ENCODE measurements around the gene EPPIN. TPM values are rescaled to one million over a fixed set of nuclear protein-coding genes. Genes with fewer than 3 reads are reported as not detected.

Gene EPPIN
- not detected in 5 replicates for total RNA-seq (2022; extraction: Qiagen RNA extraction)

GRCh38 chr20:45547206-45547770 is at the start of gene EPPIN:
Gene EPPIN, minus strand, starts transcription at chr20:45547401. Its CDS starts 44 bp downstream, at chr20:45547357.

GRCh38 chr20:45579184-45579583 is 32.0 kb upstream of the EPPIN start, which contains the start of gene WFDC8:
Gene WFDC8, minus strand, starts transcription at chr20:45579284. Its CDS starts 37 bp downstream, at chr20:45579247.

GRCh38 chr20:45539382-45539781 is 7.8 kb downstream of the EPPIN start, which contains the start of gene WFDC6:
Gene WFDC6, minus strand, starts transcription at chr20:45539482. Its CDS starts 75 bp downstream, at chr20:45539407.

GRCh38 chr20:45515147-45515913 is 31.9 kb downstream of the EPPIN start, which contains the start of gene SPINT3:
Gene SPINT3, minus strand, starts transcription at chr20:45515622. Its CDS starts 14 bp downstream, at chr20:45515608.

Other genes starting within 250 kb of the EPPIN start
- gene RBPJL, start 240.6 kb downstream of the EPPIN start, total RNA-seq (2022; extraction: Qiagen RNA extraction) = not detected in 5 replicates
- gene MATN4, start 239.1 kb downstream of the EPPIN start, total RNA-seq (2022; extraction: Qiagen RNA extraction) = 0.06 to 0.14 TPM (median 0.12 TPM) in 5 replicates
- gene SDC4, start 199.0 kb downstream of the EPPIN start, total RNA-seq (2022; extraction: Qiagen RNA extraction) = 106 to 130 TPM (median 122 TPM) in 5 replicates
- gene SYS1, start 184.2 kb downstream of the EPPIN start, total RNA-seq (2022; extraction: Qiagen RNA extraction) = 27.4 to 37.0 TPM (median 33.8 TPM) in 5 replicates
- not detected in 5 replicates for gene TP53TG5, start 169.1 kb downstream of the EPPIN start, total RNA-seq (2022; extraction: Qiagen RNA extraction)
- 22.6 to 29.6 TPM (median 26.6 TPM) in 5 replicates for gene DBNDD2, start 139.1 kb downstream of the EPPIN start, total RNA-seq (2022; extraction: Qiagen RNA extraction)
- gene PIGT, start 131.3 kb downstream of the EPPIN start, total RNA-seq (2022; extraction: Qiagen RNA extraction) = 85.4 to 103 TPM (median 97.4 TPM) in 5 replicates
- gene WFDC2, start 77.6 kb downstream of the EPPIN start, total RNA-seq (2022; extraction: Qiagen RNA extraction) = 0.20 to 0.23 TPM in 2 of 5 replicates, not detected in the others
- gene SPINT3, start 31.8 kb downstream of the EPPIN start, total RNA-seq (2022; extraction: Qiagen RNA extraction) = not detected in 5 replicates
- gene WFDC6, start 7.9 kb downstream of the EPPIN start, total RNA-seq (2022; extraction: Qiagen RNA extraction) = not detected in 5 replicates
- not detected in 5 replicates for gene WFDC8, start 31.9 kb upstream of the EPPIN start, total RNA-seq (2022; extraction: Qiagen RNA extraction)
- gene WFDC10A, start 82.3 kb upstream of the EPPIN start, total RNA-seq (2022; extraction: Qiagen RNA extraction) = not detected in 5 replicates
- not detected in 5 replicates for gene WFDC9, start 83.9 kb upstream of the EPPIN start, total RNA-seq (2022; extraction: Qiagen RNA extraction)
- gene WFDC11, start 122.8 kb upstream of the EPPIN start, total RNA-seq (2022; extraction: Qiagen RNA extraction) = not detected in 5 replicates
- not detected in 5 replicates for gene WFDC13, start 154.6 kb upstream of the EPPIN start, total RNA-seq (2022; extraction: Qiagen RNA extraction)
- not detected in 5 replicates for gene WFDC10B, start 157.6 kb upstream of the EPPIN start, total RNA-seq (2022; extraction: Qiagen RNA extraction)
- not detected in 5 replicates for gene SPINT4, start 174.9 kb upstream of the EPPIN start, total RNA-seq (2022; extraction: Qiagen RNA extraction)
- 0.18 to 0.50 TPM in 2 of 5 replicates, not detected in the others for gene WFDC3, start 244.5 kb upstream of the EPPIN start, total RNA-seq (2022; extraction: Qiagen RNA extraction)
- gene DNTTIP1, start 244.6 kb upstream of the EPPIN start, total RNA-seq (2022; extraction: Qiagen RNA extraction) = 30.7 to 37.1 TPM (median 36.3 TPM) in 5 replicates

All from A549 treated with CORT108297 at 1 μM for 4 hours (cell line).